Measurements from ENCODE around the gene TYMP.

DNA sequence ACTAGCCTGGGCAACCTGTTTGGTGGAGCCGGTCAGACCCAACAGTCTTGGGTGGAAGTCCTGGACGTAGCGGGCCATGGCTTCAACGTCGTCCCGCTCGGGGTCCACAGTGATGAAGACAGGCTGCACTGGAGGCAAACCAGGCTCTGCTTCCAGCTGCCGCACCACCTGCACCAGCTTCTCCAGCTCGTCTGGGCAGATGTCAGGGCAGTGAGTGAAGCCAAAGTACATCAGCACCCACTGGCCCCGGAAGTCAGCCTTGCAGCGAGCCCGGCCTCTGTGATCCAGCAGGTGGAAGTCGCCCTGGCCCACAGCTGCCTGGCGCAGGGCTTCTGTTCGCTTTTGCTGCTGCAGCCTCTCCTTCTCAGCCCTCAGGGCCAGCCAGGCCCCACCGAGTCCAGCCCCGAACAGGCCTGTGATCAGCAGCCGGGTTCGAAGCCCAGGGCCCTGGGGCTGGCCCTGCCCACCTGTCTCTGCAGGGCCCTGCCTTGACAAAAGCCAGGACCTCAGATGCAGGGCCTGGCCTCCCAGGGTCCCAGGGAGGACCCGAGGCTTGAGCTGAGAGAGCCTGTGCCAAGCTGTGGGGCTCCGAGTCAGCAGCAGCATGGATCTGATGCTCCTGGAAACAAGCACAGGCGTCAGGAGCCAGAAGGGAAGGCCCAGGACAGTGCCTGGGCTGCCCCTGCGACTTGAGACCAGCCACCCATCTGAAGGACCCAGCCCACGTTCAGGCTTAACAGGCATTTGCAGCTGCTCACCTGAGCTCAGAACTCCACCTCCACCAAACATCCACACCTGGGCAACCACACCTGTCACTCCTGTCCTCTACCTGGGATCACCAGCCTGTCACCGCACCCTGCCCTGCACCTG, 5.8 kb downstream of the TYMP start:
- TF ChIP-seq CTCF (conservative IDR thresholded peaks at IDR 0.05 in 1 of 2, IDR thresholded peaks at IDR 0.05 in 1 of 2; ENCODE audit: extremely low read depth in 1 of 2, insufficient read depth in 1 of 2, low read depth in 1 of 2, low read length in 2 of 2) (no peak), EZH2 (IDR thresholded peaks at IDR 0.05; ENCODE audit: borderline replicate concordance, low read length) (no peak)

All from mammary epithelial cell (primary cell).